Progenitor cell of endocrine pancreas (in vitro differentiated cells): ENCODE data around the gene USP43. TPM values are rescaled to one million over a fixed set of nuclear protein-coding genes. Genes with fewer than 3 reads are reported as not detected.
"Not testable (repeated sequence)": the region's sequence is repeated elsewhere in the genome, so short reads cannot be mapped to it uniquely, and the experiment has no call there.

Experiments
- DNase-seq: peaks from one replicate; pipeline ENCODE4 v3.0.0; 2021; ENCODE audit warnings: low spot score; ENCODE audit not compliant: unreplicated experiment
- H3K27ac Mint-ChIP-seq: 2 replicates; pipeline ENCODE4 v1.8.0; 2021; ENCODE audit warnings: mild to moderate bottlenecking, moderate library complexity, mixed read lengths
- H3K27me3 Mint-ChIP-seq: 2 replicates; pipeline ENCODE4 v1.8.0; 2021; ENCODE audit warnings: mixed read lengths
- H3K36me3 Mint-ChIP-seq: 2 replicates; pipeline ENCODE4 v1.8.0; 2022; ENCODE audit warnings: mixed read lengths; ENCODE audit not compliant: insufficient read depth
- H3K4me1 Mint-ChIP-seq: 2 replicates; pipeline ENCODE4 v1.8.0; 2021; ENCODE audit warnings: low read depth, mixed read lengths
- H3K4me3 Mint-ChIP-seq: 2 replicates; pipeline ENCODE4 v1.8.0; 2021; ENCODE audit warnings: low read depth, mild to moderate bottlenecking, moderate library complexity, mixed read lengths
- H3K9me3 Mint-ChIP-seq: 2 replicates; pipeline ENCODE4 v1.8.0; 2021; ENCODE audit warnings: low read depth, mixed read lengths
- total RNA-seq: library from RNA; stranded (reverse); gene quantifications from 2 replicates; pipeline ENCODE4 v1.2.1, GENCODE V29; 2021
- TF ChIP-seq, protein P1 (sequence below): fragments of 200-600 bp; sonication (generic); IDR thresholded peaks from one replicate; pipeline ENCODE4 v1.5.0; 2021; ENCODE audit warnings: antibody characterized with exemption, mild to moderate bottlenecking; ENCODE audit not compliant: unreplicated experiment

The USP43 gene
- total RNA-seq, 1 donor from 2014 or later: 9.7 TPM

- Mint-ChIP-seq H3K4me3 (no peak overlapping the region), H3K27me3 (peaks cover 3% of the 10 kb centered on the region), H3K27ac (no peak overlapping the region), H3K36me3 (no peaks in the 10 kb centered on the region), H3K4me1 (no peaks in the 10 kb centered on the region), H3K9me3 (peaks cover 3% of the 10 kb centered on the region)
- no peak for DNase-seq
- TF ChIP-seq, protein P1, sequence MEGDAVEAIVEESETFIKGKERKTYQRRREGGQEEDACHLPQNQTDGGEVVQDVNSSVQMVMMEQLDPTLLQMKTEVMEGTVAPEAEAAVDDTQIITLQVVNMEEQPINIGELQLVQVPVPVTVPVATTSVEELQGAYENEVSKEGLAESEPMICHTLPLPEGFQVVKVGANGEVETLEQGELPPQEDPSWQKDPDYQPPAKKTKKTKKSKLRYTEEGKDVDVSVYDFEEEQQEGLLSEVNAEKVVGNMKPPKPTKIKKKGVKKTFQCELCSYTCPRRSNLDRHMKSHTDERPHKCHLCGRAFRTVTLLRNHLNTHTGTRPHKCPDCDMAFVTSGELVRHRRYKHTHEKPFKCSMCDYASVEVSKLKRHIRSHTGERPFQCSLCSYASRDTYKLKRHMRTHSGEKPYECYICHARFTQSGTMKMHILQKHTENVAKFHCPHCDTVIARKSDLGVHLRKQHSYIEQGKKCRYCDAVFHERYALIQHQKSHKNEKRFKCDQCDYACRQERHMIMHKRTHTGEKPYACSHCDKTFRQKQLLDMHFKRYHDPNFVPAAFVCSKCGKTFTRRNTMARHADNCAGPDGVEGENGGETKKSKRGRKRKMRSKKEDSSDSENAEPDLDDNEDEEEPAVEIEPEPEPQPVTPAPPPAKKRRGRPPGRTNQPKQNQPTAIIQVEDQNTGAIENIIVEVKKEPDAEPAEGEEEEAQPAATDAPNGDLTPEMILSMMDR: no peak
These were observed 10.0 kb upstream of the USP43 start for GRCh38 chr17:9635340-9635739.

- Mint-ChIP-seq H3K27ac (no peak overlapping the region), H3K36me3 (no peaks in the 10 kb centered on the region), H3K4me1 (no peaks in the 10 kb centered on the region), H3K4me3 (no peak overlapping the region), H3K9me3 (no peaks in the 10 kb centered on the region), H3K27me3 (no peaks in the 10 kb centered on the region)
- TF ChIP-seq, protein P1: no peak
- DNase-seq: no peak
These were observed 8.8 kb upstream of the USP43 start for GRCh38 chr17:9636501-9636900.

DNA sequence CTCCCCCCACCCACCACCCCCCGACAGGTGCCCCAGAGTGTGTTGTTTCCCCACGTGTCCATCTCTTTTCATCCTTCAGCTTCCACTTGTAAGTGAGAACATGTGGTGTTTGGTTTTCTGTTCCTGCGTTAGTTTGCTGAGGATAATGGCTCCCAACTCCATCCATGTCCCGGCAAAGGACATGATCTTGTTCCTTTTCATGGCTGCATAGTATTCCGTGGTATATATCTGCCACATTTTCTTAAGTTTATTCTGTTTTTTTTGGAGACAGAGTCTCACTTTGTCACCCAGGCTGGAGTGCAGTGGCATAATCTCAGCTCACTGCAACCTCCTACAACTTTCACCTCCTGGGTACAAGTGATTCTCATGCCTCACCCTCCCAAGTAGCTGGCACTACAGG is 4.9 kb upstream of the USP43 start:
- H3K9me3 Mint-ChIP-seq, DNase-seq, H3K27ac Mint-ChIP-seq, H3K4me3 Mint-ChIP-seq, H3K27me3 Mint-ChIP-seq, H3K36me3 Mint-ChIP-seq, H3K4me1 Mint-ChIP-seq: not testable (repeated sequence)

DNA sequence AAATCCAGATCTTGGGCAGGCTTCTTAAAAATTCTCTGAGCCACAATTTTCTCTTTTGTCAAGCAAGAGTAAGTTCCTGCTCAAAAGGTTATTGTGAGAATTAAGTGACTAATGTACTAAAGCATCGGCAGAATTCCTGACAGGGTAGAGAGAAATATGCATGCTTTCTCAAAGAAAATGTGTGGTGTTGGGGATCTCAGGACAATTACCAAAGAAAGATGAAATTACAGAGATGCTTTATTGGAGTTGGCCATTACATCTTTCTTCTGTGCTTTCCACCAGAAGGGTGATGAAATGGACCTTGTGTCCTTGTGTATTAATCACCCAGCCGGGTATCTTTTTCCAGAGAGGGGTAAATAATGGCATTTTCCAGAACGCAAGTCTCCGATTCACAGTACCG is 1.7 kb upstream of the USP43 start:
- no peak overlapping the region for H3K27ac Mint-ChIP-seq
- H3K27me3 Mint-ChIP-seq: no peaks in the 10 kb centered on the region
- peak overlapping the region; percentile 95 for H3K4me3 Mint-ChIP-seq
- TF ChIP-seq, protein P1: no peak
- H3K4me1 Mint-ChIP-seq: peaks cover 23% of the 10 kb centered on the region
- H3K36me3 Mint-ChIP-seq: no peaks in the 10 kb centered on the region
- DNase-seq: no peak
- H3K9me3 Mint-ChIP-seq: no peaks in the 10 kb centered on the region

DNA sequence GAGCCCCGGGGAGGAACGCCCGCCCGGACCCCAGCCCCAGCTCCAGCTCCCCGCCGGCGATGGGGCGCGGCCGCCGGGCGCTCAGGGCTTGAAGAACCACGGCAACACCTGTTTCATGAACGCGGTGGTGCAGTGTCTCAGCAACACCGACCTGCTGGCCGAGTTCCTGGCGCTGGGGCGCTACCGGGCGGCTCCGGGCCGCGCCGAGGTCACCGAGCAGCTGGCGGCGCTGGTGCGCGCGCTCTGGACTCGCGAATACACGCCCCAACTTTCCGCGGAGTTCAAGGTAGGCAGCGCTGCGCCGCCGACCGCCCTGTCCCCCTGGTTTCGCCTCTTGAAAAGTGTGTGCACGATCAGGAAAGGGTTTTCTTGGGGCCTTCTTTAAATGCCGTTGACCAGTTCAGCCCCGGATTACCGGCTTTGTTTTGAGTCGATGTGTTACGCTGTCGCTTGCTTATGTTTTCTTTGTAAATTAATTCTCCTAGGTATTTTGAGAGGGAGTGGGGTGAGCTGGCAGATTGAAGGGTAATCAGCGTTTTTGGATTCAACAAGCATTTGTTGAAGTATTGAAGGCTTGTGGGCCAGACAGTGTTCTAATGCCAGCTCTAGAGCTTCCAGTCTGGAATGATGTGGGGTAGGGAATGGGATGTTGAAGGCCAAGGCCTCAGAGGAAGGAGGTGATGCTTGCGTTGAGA is 681 bp downstream of the USP43 start:
- Mint-ChIP-seq H3K9me3 (no peaks in the 10 kb centered on the region), H3K36me3 (no peaks in the 10 kb centered on the region), H3K27me3 (no peaks in the 10 kb centered on the region), H3K4me1 (peaks cover 29% of the 10 kb centered on the region), H3K27ac (peak overlapping the region; percentile 96), H3K4me3 (peak overlapping the region; percentile 87)
- DNase-seq: peak; percentile 60
- TF ChIP-seq, protein P1: no peak

- no peaks in the 10 kb centered on the region for H3K27me3 Mint-ChIP-seq
- DNase-seq: no peak
- TF ChIP-seq, protein P1: no peak
- H3K4me3 Mint-ChIP-seq: peak overlapping the region; percentile 87
- H3K9me3 Mint-ChIP-seq: no peaks in the 10 kb centered on the region
- peaks cover 29% of the 10 kb centered on the region for H3K4me1 Mint-ChIP-seq
- H3K27ac Mint-ChIP-seq: peak overlapping the region; percentile 96
- H3K36me3 Mint-ChIP-seq: no peaks in the 10 kb centered on the region
These were observed 1.2 kb downstream of the USP43 start for GRCh38 chr17:9646546-9646885.
